ENCODE measurements around the gene RITA1.

DNA sequence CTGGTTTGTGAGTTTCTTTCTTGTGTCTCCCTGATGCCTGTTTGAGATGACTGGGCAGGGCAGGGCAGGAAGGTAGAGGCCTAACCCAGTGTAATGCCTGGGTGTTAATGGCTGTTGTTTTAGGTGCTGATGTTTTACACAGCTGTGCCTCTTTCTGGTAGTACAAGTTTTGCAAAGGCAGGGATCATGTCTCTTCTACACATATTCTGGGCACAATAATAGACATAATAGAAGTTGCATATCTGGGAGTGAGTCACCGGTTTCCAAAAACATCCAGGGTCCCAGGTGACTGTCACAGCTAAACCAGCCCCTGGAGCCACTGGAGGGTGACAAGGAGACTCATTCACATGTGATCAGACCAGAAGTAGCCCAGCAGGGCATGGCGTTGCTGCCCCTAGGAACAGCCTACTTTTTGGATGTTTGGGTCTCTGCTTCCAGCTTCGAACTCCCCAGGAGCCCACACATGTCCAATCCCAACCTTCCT lies 53.8 kb downstream of the RITA1 start:
- TF ChIP-seq PAX5 (IDR thresholded peaks at IDR 0.05; ENCODE audit: borderline replicate concordance, low read depth, low read length) (no peak), FOS (IDR thresholded peaks at IDR 0.05; ENCODE audit: borderline replicate concordance, extremely low read depth, insufficient read length) (no peak), POLR2AphosphoS5 (IDR thresholded peaks at IDR 0.05; ENCODE audit: low read length) (no peak), CEBPB (IDR thresholded peaks at IDR 0.05; ENCODE audit: borderline replicate concordance in 1 of 2, low read depth in 2 of 2, low read length in 2 of 2) (no peak), POLR2A (IDR thresholded peaks at IDR 0.05; ENCODE audit: low read depth, low read length) (no peak), HDAC6 (IDR thresholded peaks at IDR 0.05; ENCODE audit: unreplicated experiment) (no peak)
- TF ChIP-seq, protein P1, sequence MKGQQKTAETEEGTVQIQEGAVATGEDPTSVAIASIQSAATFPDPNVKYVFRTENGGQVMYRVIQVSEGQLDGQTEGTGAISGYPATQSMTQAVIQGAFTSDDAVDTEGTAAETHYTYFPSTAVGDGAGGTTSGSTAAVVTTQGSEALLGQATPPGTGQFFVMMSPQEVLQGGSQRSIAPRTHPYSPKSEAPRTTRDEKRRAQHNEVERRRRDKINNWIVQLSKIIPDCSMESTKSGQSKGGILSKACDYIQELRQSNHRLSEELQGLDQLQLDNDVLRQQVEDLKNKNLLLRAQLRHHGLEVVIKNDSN (IDR thresholded peaks at IDR 0.05; ENCODE audit: borderline replicate concordance, extremely low read length, insufficient read depth, low read depth, low read length): no peak
- TF ChIP-seq, protein P2, sequence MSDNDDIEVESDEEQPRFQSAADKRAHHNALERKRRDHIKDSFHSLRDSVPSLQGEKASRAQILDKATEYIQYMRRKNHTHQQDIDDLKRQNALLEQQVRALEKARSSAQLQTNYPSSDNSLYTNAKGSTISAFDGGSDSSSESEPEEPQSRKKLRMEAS (IDR thresholded peaks at IDR 0.05; ENCODE audit: low read depth, low read length): no peak
